HG02678 (cell line): ENCODE results near the gene FAM13A.
A peak's percentile ranks its signal among the peaks of the same experiment; 100 is the strongest.
"Not testable (repeated sequence)": the region's sequence is repeated elsewhere in the genome, so short reads cannot be mapped to it uniquely, and the experiment has no call there.

ENCODE experiments used
- ATAC-seq: cut with Tn5 transposase; IDR thresholded peaks from one replicate; pipeline ENCODE4 v1.9.1; 2021; ENCODE audit warnings: mild to moderate bottlenecking, moderate library complexity; ENCODE audit not compliant: unreplicated experiment

The FAM13A gene

GRCh38 chr4:89056953-89057398 is at the start of gene FAM13A:
FAM13A (minus strand) TSS chr4:89057185; CDS start chr4:89056964, 221 bp downstream.
- peak; percentile 74 for ATAC-seq

- no peak for ATAC-seq
These were observed 48.7 kb upstream of the FAM13A start for GRCh38 chr4:89105726-89106125.

- peak; percentile 86 for ATAC-seq
These were observed 44.5 kb upstream of the FAM13A start for GRCh38 chr4:89101256-89102161.

GRCh38 chr4:89100853-89101252 is 43.9 kb upstream of the FAM13A start:
- ATAC-seq: peak; percentile 17

DNA sequence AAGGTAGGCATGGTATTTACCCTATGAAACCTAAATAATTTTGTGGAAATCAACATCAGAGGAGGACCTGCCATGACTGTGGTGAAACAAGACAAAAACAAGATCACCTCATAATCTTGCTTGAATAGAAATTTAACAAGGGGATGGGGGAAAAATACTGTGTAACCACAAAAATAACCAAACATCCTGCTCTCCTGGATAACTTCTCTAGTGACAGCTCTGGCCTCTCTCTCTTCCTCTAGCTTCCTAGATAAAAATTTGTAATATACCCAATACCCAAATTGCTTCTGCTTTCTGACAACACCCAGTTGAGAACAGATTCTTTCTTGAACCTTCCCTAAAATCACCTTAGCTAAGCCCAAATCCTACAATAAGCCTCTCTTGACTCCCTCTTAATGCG is 42.5 kb upstream of the FAM13A start:
- ATAC-seq: no peak

GRCh38 chr4:89099034-89099433 is 42.0 kb upstream of the FAM13A start:
- ATAC-seq: no peak

DNA sequence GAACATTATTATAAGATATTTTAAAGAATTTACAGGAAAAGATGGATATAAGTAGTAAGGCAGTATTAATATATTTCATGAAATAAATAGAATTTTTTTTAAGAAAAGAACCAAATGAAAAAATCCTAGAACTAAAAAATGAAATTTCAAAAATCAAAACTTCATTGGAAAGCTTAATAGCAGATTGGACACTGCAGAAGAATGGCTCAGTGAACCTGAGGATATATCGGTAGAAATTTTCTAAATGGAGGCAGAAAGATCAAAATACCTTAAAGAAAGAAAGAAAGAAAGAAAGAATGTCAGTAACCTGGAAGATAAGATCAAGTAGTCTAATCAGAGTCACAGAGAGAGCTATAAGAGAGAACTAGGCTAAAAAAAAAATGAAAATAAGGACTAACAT is 21.3 kb upstream of the FAM13A start:
- no peak for ATAC-seq

- no peak for ATAC-seq
These were observed 20.8 kb upstream of the FAM13A start for GRCh38 chr4:89077761-89078160.

DNA sequence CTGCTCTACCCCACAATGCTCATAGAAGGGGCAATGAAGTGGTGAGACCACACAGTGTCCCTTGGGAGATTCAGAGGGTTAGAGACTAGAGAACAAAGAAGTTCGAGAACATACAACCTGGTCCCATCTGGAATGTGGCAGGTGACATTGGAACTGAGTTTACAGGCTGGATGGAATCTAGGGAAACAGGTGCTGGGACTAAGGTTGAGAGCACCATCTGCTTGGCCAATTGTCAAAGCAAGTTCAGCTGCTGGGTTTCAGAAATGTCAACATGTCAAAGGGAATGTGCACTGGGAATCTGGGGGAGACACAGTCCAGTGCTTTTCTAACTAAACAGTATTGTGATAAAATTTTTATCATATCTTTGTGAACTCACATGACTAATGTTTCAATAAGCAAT is 15.9 kb upstream of the FAM13A start:
- no peak for ATAC-seq

GRCh38 chr4:89071311-89071710 is 14.3 kb upstream of the FAM13A start:
- ATAC-seq: no peak

DNA sequence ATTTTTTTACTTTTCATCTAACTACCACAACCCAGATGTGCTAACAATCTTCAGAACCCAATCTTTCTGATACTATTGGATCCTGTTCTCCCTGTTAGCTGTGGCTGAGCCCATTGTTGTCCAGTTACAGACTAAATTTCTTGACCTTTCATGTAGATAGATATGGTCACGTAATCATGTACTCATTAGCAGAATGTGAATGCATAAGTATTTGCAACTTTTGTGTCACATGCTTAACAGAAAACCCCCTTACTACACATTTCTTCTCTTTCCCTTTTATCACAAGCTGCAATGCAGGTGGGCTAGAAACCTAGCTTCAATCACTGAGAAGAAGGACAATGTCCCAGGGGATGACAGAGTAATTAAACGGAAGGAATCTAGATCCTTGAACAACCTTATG is 13.1 kb upstream of the FAM13A start:
- ATAC-seq: peak; percentile 57

DNA sequence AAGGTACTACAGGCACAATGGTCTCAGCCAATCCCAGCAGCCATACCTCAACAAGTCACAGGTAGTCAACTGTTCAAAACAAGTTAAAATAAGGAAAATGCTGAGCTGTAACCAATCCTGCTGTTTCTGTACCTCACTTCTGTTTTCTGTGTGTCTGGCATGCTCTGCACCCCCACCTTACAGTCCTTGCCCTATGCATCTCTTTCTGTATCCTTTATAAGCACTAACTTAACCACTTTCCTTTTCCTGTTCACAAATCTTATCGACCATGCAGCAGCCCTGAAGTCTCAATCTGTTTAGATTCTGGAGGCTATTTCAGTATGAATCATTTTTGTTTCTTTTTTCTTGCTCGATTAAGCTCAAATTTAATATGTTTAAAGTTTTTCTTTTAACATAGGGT is 12.5 kb upstream of the FAM13A start:
- peak; percentile 81 for ATAC-seq

DNA sequence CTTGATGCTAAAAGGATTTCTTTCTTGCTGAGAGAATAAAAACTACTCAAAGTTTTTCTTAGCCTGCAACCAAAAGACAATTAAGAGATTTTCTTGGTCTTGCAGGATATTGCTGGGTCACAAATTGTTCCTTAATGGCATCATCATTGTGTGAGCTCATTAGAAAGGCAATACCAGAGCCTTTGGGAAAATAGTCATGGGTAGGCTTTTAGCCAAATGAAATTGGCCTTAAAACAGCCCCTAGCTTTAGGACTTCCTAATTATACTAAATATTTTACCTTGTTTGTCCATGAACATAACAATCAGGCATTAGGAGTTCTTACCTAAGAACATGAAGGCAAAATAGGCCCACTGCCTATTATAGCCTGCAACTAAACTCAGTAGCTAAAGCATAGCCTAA is 10.4 kb upstream of the FAM13A start:
- no peak for ATAC-seq

DNA sequence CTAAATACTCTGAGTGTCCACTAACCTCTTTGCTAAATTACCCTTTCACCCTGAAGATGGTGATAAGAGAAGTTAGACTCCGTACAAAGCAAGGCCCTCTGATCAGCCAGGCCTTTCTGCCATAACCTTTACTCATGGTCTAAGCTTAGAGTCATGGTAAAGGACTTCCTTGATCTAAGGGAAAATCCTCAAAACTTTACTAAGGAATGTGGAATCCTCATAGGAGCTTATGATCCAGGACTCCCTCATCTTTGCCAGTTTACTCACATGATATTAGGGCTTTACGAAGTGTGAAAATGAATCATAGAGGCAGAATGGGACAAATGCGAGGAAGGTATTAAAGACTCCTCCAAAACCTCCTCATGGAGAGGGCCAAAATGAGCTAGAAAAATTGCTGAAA is 7.9 kb upstream of the FAM13A start:
- ATAC-seq: no peak

DNA sequence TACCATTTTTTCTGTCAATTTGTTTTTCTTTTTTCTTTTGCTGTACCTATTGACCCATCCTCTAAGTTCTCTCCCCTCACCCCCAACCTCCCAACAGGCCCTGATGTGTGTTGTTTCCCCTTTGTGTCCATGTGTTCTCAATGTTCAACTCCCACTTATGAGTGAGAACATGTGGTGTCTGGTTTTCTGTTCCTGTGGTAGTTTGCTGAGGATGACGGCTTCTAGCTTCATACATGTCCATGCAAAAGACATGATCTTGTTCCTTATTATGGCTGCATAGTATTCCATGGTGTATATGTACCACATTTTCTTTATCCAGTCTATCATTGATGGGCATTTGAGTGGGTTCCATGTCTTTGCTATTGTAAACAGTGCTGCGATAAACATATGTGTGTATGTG is 859 bp upstream of the FAM13A start:
- ATAC-seq: not testable (repeated sequence)

DNA sequence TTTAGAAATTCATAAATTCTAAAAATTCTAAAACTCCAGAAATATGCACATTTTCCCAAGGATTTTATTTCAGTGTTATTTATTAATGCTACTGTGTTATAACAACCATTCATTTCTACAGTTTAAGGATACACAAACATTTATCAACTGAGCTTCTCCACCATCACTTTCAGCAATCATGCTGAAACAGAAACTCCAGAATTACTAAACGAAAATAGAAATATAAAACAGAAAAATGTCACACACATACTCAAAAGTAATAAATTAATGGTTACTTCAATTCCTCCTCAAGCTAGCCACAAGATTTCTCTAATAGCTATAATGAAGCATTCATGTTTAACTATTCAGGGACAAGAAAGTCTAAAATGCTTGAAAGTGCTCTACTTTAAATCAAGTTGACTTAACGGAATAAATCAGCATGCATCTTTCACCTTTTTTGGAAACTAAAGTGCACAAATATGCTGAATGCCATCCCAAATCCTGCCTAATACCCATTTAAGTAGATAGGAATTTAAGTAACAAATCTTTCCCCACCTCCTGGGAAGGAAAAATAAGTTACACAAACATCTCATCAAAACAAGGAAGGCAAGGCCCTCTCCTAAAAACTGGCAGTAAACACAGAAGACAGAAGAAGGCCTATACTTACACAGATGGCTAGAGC is 563 bp downstream of the FAM13A start:
- peak; percentile 37 for ATAC-seq

- ATAC-seq: peak; percentile 45
These were observed 1.6 kb downstream of the FAM13A start for GRCh38 chr4:89055157-89056080.

DNA sequence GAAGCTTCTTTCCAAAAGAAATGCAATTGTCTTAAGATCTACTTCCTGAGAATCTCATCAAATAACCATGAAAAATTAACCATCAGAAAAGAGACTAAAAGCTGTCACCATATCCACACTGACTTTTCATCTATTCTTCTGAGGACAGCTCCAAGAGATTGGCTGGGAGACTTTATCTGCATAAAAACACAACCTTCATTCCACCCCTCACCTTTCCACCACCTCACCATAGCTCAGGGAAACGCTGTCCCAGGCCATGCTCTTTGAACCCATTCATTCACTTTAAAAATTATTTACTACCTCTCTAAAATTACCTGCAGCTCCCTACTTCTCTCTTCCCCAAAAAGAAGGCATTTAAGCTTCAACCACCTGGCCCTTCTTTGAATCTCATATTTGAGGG is 2.4 kb downstream of the FAM13A start:
- no peak for ATAC-seq

DNA sequence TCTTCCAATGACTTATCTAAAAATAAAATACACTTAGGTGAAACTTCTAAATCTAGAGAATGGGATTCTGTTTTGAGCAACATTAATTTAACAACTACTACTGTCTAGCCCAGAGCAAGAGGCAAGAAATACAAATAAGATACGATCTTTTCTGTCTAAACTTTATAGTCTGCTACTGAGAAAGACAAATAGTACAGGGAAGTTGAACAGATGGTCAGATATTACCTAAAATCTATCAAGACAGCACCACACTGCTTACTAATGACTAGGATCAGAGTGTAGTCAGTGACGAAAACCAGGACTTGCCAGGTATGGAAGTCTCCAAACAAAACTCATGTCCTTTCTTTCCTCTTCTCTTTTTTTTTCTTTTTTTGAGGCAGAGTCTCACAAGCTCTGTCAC is 7.1 kb downstream of the FAM13A start:
- no peak for ATAC-seq

DNA sequence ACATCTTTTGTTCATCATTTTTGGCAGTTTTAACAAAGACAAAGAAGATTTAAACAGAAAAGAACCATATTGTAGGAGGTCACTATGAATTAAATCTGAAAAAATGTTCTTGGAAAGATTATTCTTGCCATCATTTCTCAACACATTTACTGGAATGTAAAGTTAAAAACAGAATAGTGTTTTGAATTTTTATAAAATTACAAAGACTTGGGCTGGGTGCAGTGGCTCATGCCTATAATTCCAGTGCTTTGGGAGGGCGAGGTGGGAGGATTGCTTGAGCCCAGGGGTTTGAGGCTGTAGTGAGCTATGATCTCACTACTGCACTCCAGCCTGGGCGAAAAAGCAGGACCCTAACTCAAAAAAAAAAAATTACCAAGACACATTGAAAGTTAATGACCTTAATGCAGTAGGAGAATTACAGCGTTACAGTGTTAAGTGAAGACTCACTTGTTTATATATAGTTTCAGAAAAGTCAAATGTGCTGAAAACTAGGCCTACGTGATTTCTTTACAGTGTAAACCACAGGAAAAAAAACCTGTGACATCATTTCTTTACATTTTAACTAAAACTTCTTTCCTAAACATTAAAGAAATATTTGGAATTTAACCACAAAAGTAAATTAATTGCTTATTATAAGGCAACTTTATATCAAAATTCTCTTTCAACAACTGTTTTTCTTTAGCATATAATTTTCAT is 7.9 kb downstream of the FAM13A start:
- no peak for ATAC-seq
